ENCODE measurements around the gene PROK1.

GRCh38 chr1:110449661-110450651 lies 993 bp upstream of the PROK1 start:
- TF ChIP-seq GATA2 (IDR thresholded peaks at IDR 0.05; ENCODE audit: low read depth, low read length) (no peak), GATA3 (IDR thresholded peaks at IDR 0.05; ENCODE audit: low read depth, low read length) (no peak)

Data from SH-SY5Y (cell line).